OCI-LY3 (cell line): ENCODE measurements around the gene ATG2A.

Experiments used
- EZH2phosphoT487 ChIP-seq: fragments of 200-600 bp; shearing (Covaris generic); IDR thresholded peaks from 2 replicates; pipeline ENCODE4 v1.6.1; 2018; ENCODE audit warnings: antibody characterized with exemption, mixed run types, low read depth
- TF ChIP-seq, protein P1 (sequence below): fragments of 200-600, 300-600 bp; sonication (generic); IDR thresholded peaks from 2 replicates; pipeline ENCODE4 v1.5.1; 2014; ENCODE audit warnings: antibody characterized with exemption, low read length, low read depth

DNA sequence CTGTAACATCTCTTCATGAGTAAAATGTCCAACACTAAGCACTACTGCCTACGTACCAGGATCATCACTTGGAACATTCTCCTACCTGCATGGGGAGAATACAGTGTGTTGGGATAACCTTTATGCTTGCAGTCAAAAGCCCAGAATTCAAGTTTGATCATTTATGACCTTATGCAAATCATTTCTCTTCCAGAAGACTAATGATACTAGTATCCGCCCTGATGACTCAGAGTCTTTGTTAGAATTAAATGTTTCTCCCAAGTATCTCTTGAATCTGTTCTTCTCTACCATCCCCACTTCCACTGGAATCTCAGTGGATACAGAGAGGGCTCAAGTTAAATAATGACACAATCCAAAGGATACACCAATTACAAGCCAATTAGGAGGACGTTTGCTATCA lies 42.5 kb upstream of the ATG2A start:
- TF ChIP-seq, protein P1, sequence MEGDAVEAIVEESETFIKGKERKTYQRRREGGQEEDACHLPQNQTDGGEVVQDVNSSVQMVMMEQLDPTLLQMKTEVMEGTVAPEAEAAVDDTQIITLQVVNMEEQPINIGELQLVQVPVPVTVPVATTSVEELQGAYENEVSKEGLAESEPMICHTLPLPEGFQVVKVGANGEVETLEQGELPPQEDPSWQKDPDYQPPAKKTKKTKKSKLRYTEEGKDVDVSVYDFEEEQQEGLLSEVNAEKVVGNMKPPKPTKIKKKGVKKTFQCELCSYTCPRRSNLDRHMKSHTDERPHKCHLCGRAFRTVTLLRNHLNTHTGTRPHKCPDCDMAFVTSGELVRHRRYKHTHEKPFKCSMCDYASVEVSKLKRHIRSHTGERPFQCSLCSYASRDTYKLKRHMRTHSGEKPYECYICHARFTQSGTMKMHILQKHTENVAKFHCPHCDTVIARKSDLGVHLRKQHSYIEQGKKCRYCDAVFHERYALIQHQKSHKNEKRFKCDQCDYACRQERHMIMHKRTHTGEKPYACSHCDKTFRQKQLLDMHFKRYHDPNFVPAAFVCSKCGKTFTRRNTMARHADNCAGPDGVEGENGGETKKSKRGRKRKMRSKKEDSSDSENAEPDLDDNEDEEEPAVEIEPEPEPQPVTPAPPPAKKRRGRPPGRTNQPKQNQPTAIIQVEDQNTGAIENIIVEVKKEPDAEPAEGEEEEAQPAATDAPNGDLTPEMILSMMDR: no peak
- no peak for TF ChIP-seq EZH2phosphoT487
